NCI-H748 (cell line): Measurements from ENCODE around the gene KDM5A.
"Not testable (repeated sequence)": the region's sequence is repeated elsewhere in the genome, so short reads cannot be mapped to it uniquely, and the experiment has no call there.

ENCODE experiments used
- DNase-seq: peaks from one replicate; lab custom pipeline; 2025; ENCODE audit not compliant: unreplicated experiment; lab: John Stamatoyannopoulos, UW

Gene KDM5A

DNA sequence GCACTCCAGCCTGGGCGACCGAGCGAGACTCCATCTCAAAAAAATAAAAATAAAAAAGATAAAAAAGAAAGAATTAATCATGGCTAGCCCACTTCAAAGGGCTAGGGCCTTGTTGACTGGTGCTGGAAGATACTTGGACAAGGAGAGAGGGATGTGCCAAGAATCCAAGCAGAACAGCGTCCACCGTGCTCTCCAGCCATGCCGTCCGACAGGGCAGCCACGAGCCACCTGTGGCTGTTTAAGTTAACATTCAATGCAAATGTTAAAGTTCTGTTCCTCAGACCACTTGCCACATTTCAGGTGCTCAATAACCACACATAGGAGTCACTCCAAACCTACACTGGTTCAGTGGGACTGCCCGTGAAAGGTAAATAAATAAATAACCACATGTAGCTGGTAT, 147.9 kb downstream of the KDM5A start:
- no peak for DNase-seq

DNA sequence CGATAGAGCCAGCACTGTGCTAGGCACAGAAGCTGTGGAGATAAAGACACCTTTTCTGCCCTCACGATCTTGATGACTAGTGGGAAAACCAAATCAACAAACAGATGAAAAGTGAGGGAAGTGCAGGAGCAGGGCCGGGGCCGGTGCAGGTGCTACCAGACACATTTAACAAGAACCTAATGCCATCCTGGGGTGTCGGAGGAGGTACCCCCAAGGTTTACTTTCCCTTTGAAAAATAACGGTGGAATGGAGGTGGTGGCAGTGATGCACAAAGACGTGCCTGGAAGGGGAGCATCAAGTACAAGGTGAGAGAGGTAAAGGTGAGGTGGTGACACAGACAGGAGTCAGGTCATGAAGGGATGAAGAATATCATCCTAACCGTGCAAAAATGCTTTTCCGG, 148.6 kb downstream of the KDM5A start:
- DNase-seq = no peak

DNA sequence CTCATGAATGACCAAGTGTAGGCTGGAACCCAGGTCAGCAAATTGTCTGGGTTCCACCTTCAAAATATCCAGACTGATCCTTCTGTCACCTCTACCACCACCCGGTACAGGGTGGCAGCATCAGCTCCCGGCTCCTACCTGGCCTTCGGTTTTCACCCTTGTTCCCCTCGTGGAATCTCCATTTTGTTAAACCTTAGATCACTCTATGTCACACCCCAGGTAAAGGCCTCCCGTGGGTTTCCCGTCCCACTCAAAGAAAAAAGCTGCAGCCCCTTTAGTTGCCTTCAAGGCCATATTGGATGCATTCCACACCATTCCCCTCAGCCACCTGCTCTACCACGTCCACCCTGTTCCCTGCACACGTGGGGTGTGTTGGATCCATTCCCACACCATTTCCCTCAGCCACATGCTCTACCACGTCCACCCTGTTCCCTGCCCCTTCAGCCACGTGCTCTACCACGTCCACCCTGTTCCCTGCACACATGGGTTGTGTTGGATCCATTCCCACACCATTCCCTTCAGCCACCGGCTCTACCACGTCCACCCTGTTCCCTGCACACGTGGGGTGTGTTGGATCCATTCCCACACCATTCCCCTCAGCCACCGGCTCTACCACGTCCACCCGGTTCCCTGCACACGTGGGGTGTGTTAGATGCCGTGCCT, 150.3 kb downstream of the KDM5A start:
- DNase-seq = no peak

DNA sequence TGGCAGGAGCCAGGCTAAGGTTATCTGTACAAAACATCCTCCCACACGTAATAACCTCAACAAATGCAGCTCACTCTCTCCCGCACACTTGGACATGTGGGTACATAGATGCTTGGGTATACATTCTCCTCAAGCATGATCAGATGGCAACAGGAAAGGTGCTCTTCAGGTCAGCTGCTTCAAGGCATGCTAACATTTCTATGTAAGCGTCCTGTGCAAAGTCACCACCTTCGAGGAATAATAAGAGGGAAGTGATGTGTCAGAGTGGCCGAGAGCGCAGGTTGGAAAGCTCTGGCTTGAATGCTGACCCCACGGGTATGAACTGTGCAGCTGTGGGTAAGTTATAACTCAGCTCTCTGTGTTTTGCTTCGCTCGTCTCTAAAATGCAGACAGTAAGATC, 151.0 kb downstream of the KDM5A start:
- no peak for DNase-seq

DNA sequence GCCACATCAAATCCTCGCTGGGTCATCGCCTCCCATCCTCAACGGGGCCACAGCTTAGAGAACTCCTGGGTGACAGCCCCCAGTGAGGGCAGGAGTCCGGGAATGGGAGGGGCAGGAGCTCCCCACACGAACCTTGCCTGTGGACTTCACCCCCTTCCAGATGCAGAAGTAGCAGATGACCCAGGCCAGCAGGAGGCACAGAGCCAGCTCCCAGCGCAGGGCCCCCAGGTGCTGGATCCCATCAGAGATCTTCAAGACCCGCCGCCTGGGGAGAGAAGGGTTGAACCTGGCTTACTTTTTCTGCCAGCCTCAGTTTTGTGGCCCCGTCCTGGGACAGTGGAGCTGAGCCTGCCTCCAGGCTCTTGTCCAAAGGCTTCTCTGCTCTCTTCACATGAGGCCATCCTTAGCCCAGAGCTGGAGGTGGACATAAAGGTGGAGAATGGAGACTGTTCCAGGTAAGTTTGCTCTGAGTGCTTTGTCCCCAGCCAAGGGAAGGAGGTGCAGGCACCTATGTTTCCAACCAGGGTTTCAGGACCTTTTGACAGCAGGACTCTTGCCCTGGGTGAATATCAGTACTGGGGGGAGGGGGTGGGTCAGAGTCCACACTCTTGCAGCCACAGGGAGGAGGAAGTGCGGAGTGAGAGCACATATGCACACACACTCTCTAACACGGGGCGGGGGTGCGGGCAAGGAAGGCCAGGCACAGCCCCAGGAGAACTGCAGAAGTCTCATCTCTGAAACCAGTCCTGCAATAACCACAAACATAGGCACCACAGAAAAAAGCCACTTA, 151.9 kb downstream of the KDM5A start:
- no peak for DNase-seq

DNA sequence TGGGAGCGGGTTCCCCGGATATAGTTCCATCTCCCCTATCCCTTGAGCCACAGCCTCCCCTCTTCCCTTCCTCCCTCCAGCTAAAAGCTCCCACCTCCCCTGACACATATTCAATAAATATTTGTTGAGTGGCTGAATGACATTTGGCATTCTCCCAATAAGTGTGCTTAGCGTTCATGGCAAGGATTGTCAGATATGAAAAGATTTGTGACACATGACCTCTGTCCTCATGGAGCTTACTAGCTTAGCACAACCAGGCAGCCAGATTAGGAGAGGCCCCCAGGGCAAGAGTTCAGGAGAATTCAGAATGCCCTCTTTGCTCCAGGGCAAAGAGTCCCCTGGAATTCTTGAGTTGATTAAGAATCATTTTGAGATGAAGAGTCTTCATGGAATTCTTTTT, 152.7 kb downstream of the KDM5A start:
- no peak for DNase-seq

DNA sequence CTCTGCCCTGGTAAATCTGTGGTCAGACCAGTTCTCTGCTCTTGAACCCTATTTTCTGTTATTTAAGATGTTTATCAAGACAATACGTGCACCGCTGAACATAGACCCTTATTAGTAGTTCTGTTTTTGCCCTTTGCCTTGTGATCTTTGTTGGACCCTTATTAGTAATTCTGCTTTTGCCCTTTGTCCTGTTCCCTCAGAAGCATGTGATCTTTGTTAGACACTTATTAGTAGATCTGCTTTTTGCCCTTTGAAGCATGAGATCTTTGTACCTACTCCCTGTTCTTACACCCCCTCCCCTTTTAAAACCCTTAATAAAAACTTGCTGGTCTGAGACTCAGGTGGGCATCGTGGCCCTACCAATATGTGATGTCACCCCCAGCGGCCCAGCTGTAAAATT, 153.2 kb downstream of the KDM5A start:
- not testable (repeated sequence) for DNase-seq

DNA sequence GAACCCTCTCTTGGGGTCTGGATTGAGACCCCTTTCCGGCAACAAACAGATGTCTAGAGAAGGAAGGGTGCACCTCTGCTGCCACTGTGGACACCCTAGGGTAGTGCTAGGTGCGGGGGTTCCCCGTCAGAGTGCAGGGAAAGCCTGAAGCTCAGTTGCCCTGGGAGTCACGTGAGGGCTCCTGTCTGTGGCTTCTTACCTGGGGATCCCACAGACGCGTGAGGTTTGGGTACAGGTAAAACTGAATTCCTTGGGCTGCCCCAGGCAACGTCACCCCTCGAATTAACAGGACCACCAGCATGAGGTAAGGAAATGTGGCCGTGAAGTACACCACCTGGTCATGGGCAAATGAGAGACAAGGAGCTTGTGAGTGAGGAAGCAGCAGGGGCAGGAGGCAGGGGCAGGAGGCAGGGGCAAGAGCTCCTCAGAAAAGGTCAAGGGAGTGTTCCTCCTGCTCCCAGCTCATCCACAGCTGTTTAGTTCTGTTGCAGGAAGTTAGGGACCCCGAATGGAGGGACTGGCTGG, 154.2 kb downstream of the KDM5A start:
- DNase-seq = no peak

DNA sequence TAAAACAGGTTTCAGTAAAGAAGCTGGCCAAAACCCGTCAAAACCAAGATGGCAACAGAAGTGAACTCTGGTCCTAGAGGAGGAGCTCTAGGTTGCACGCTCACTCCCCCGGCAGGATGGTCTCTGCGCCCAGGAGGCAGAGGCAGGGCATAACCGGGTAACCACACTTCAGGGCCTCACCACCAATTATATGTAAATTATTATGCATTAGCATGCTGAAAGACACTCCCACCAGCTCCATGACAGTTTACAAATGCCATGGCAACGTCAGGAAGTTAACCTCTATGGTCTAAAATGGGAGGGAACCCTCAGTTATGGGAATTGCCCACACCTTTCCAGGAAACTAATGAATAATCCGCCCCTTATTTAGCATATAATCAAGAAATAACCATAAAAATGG, 155.1 kb downstream of the KDM5A start:
- no peak for DNase-seq

DNA sequence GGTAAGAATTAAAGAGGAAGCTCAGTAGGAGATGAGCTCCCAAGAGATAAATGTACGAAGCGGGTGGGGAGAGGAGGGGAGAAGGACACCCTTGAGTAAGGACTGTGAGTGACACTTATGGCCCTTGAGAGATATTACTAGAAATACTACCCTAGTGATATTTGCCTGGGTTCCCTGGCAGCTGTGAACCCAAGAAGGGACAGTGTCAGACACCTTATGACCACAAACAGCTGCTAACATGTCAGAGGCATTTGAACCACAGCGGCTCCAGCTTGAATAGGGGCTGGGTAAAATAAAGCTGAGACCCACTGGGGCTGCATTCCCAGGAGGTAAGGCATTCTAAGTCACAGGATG, 155.5 kb downstream of the KDM5A start:
- no peak for DNase-seq

DNA sequence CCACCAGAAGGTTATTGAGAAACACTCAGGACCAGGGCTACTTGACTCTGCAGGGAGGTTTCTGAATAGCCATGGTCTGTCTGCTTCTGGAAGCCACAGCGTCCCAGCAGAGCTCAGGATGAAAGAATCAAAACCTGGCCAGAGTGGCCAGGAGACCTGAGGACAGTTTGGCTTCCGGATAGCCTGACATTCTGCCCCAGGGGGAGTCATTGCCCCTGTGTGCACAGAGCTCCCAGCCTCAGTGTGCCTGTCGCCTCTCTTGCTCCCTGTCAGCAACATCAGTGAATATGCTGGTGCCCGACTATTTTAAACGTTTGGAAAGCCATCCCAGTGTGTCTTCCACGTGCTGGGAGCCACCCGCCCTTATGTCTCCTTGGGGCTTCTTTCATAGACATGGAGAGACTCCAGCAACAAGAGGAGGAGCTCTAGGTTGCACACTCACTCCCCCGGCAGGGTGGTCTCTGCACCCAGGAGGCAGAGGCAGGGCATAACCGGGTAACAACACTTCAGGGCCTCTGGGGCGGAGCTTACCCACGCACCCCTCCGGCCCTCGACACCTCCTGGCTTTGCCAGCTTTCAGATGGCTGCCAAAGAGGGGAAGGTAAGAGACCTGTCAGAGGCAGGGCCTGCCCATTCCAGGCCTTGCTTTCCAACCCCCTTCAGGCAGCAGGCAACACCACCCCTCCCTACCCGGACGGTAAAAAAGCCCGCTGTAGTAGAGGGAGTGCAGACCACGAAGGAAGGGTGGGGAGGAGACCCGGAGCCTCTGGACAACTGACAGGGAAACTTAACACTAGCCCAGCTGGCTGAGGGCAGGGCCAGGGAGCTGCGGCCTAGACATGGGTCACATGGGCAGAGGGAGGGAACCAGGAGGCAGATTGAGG, 156.1 kb downstream of the KDM5A start:
- DNase-seq = no peak

DNA sequence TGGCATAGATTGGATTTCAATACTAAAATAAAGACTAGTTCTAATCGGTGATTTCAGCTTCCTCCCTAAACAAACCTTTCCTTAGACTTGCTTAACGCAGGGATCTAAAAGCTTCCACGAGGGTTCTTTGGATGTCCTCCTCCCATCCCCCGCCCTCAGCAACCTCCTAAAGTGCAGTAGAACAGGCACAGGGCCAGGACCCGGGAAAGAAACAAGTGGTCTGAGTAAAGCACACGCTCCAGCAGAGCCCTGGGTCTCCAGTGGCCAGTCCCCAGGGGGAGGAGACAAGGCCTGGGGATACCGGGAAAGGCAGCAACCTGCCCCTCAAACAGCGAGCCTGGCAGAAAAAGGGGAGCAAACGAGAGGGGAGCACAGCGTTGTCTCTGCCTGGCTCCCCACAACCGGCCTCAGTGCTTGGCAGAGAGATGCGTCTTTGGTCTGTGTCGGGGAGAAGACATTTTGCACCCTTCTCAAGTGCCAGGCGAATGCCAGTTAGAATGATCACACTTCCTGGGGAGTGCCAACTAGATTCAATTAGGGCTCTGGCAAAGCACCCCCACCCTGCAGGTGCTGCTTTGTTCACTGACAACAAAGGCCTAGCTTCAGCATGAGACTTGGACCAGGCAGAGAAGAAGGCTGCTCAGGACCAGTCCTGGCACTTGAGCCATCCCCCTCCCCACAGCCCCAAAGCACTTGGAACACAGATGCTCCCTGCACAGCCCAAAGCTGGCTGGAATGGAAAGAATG, 158.0 kb downstream of the KDM5A start:
- no peak for DNase-seq
